Glutamatergic neuron (in vitro differentiated cells): ENCODE measurements around the gene NAA80. TPM values are rescaled to one million over a fixed set of nuclear protein-coding genes. Genes with fewer than 3 reads are reported as not detected.

ENCODE experiments used
- DNase-seq: peaks from one replicate; pipeline ENCODE4 v3.0.0; 2022
- H3K27ac Mint-ChIP-seq: one replicate; pipeline ENCODE4 v1.8.0; 2020; ENCODE audit warnings: mild to moderate bottlenecking, mixed read lengths, inconsistent platforms; ENCODE audit not compliant: unreplicated experiment
- H3K27me3 Mint-ChIP-seq: one replicate; pipeline ENCODE4 v1.8.0; 2020; ENCODE audit warnings: mild to moderate bottlenecking, moderate library complexity, mixed read lengths, inconsistent platforms; ENCODE audit not compliant: unreplicated experiment
- H3K36me3 Mint-ChIP-seq: one replicate; pipeline ENCODE4 v1.8.0; 2020; ENCODE audit warnings: mild to moderate bottlenecking, mixed read lengths, inconsistent platforms; ENCODE audit not compliant: unreplicated experiment
- H3K4me1 Mint-ChIP-seq: one replicate; pipeline ENCODE4 v1.8.0; 2020; ENCODE audit warnings: mild to moderate bottlenecking, low read depth, mixed read lengths, inconsistent platforms; ENCODE audit not compliant: unreplicated experiment
- H3K4me3 Mint-ChIP-seq: one replicate; pipeline ENCODE4 v1.8.0; 2020; ENCODE audit warnings: mild to moderate bottlenecking, mixed read lengths, inconsistent platforms; ENCODE audit not compliant: unreplicated experiment
- H3K9me3 Mint-ChIP-seq: one replicate; pipeline ENCODE4 v1.8.0; 2020; ENCODE audit warnings: mild to moderate bottlenecking, moderate library complexity, mixed read lengths, inconsistent platforms; ENCODE audit not compliant: unreplicated experiment
- CTCF ChIP-seq: fragments of 200-600 bp; sonication (generic); IDR thresholded peaks from one replicate; pipeline ENCODE4 v1.5.0; 2021; ENCODE audit not compliant: partially characterized antibody, unreplicated experiment
- total RNA-seq: library from RNA; stranded (reverse); fragmentation: NEBNext Ultra II Directional; extraction: Animal tissue kit (Norgen Biotek cat#: 25700); gene quantifications from one replicate; pipeline ENCODE4 v1.2.1, GENCODE V29; 2021; ENCODE audit not compliant: unreplicated experiment

NAA80 gene
- total RNA-seq, 1 donor from 2014 or later: 13.3 TPM

GRCh38 chr3:50303013-50303815 lies 4.0 kb upstream of the NAA80 start, which contains the start of gene HYAL1:
Gene HYAL1 (minus strand): TSS chr3:50303574. CDS start chr3:50302956, 618 bp downstream.
- H3K36me3 Mint-ChIP-seq: no peaks in the 10 kb centered on the region
- H3K9me3 Mint-ChIP-seq: peaks cover 6% of the 10 kb centered on the region
- peaks cover 16% of the 10 kb centered on the region for H3K27me3 Mint-ChIP-seq
- no peak for TF ChIP-seq CTCF
- no peak within 1 kb of the TSS for H3K27ac Mint-ChIP-seq
- H3K4me3 Mint-ChIP-seq: no peak within 1 kb of the TSS
- H3K4me1 Mint-ChIP-seq: peaks cover 8% of the 10 kb centered on the region
- no peak for DNase-seq

GRCh38 chr3:50302095-50303012 lies 3.1 kb upstream of the NAA80 start:
- no peak for DNase-seq
- TF ChIP-seq CTCF: no peak
- Mint-ChIP-seq H3K9me3 (peaks cover 6% of the 10 kb centered on the region), H3K27ac (no peak overlapping the region), H3K27me3 (peaks cover 16% of the 10 kb centered on the region), H3K4me3 (no peak overlapping the region), H3K4me1 (peaks cover 8% of the 10 kb centered on the region), H3K36me3 (no peaks in the 10 kb centered on the region)

GRCh38 chr3:50300681-50301254 lies 1.6 kb upstream of the NAA80 start:
- Mint-ChIP-seq H3K27ac (peak overlapping the region; percentile 91), H3K9me3 (peaks cover 6% of the 10 kb centered on the region), H3K27me3 (peaks cover 16% of the 10 kb centered on the region), H3K4me1 (peaks cover 8% of the 10 kb centered on the region), H3K36me3 (no peaks in the 10 kb centered on the region), H3K4me3 (peak overlapping the region; percentile 93)
- TF ChIP-seq CTCF: no peak
- DNase-seq: no peak

GRCh38 chr3:50299929-50300680 lies 900 bp upstream of the NAA80 start:
- no peaks in the 10 kb centered on the region for H3K36me3 Mint-ChIP-seq
- TF ChIP-seq CTCF: no peak

More at GRCh38 chr3:50299929-50300680, 900 bp upstream of the NAA80 start:
- Mint-ChIP-seq H3K27ac (peak overlapping the region; percentile 91), H3K27me3 (peaks cover 16% of the 10 kb centered on the region), H3K4me1 (peaks cover 8% of the 10 kb centered on the region), H3K9me3 (peaks cover 6% of the 10 kb centered on the region), H3K4me3 (peak overlapping the region; percentile 93)
- DNase-seq: no peak
